GM21390 (cell line): ENCODE data around the gene HARS2.
"Not testable (repeated sequence)": the region's sequence is repeated elsewhere in the genome, so short reads cannot be mapped to it uniquely, and the experiment has no call there.

Experiments
- ATAC-seq: cut with Tn5 transposase; IDR thresholded peaks from one replicate; pipeline ENCODE4 v1.9.1; 2021; ENCODE audit not compliant: unreplicated experiment

Gene HARS2, protein sequence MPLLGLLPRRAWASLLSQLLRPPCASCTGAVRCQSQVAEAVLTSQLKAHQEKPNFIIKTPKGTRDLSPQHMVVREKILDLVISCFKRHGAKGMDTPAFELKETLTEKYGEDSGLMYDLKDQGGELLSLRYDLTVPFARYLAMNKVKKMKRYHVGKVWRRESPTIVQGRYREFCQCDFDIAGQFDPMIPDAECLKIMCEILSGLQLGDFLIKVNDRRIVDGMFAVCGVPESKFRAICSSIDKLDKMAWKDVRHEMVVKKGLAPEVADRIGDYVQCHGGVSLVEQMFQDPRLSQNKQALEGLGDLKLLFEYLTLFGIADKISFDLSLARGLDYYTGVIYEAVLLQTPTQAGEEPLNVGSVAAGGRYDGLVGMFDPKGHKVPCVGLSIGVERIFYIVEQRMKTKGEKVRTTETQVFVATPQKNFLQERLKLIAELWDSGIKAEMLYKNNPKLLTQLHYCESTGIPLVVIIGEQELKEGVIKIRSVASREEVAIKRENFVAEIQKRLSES

GRCh38 chr5:140690941-140691924, at the start of gene HARS2, which contains the start of gene HARS1:
HARS2 (plus strand) TSS chr5:140691455; CDS start chr5:140691649, 194 bp downstream.
HARS1 (minus strand) TSS chr5:140691370; CDS start chr5:140691304, 66 bp downstream.
- peak; percentile 97 for ATAC-seq

DNA sequence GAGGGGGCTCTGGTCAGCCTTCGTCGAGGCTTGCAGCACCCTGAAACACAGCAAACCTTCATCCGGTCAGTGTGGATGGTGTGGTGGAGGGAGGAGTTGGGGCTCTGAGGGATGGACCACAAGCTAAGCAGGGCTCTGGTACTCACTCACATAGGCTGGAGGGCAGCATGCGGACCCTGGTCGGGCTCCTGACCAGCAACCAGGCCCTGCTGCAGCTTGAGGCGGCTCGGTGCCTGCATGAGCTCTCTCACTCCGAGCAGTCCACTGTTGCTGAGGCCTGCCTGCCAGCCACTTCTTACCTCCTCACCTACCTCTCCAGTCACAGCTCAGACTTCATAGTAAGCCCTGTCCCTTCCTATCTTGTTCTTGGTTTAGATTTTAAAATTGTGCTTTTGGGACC, 49.5 kb upstream of the HARS2 start:
- no peak for ATAC-seq

GRCh38 chr5:140642718-140643117, 48.5 kb upstream of the HARS2 start:
- ATAC-seq: no peak

DNA sequence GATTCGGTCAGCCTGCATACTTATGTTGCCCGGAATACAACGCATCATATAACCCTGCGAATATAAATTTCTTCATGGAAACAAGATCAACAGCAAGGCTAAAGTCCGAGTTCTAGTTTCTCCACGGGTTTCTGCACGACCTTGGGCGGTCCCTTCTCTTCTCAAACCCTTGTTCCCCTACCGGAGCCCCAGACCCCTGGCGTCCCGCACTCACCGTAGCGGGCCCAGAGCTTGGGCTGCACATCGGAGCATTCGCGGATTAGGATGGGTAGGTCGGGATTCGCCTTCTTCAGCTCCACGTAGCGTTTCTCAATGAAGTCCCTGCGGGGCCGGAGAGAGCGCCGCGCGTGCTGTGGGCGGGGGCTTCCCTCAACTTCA, 44.2 kb upstream of the HARS2 start:
- ATAC-seq: no peak

DNA sequence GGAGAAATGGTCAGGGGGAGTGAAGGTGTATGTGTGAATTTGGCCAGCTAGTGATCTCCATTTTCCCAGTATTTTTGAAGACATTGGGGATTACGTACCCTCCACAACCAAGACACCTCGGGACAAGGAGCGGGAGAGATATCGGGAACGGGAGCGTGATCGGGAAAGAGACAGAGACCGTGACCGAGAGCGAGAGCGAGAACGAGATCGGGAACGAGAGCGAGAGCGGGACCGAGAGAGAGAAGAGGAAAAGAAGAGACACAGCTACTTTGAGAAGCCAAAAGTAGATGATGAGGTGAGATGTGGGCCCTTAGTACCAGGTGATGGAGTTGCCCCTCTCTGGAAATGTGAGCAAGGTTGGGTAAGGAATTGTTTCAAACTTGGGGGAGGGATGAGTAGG, 32.4 kb upstream of the HARS2 start:
- ATAC-seq: no peak

DNA sequence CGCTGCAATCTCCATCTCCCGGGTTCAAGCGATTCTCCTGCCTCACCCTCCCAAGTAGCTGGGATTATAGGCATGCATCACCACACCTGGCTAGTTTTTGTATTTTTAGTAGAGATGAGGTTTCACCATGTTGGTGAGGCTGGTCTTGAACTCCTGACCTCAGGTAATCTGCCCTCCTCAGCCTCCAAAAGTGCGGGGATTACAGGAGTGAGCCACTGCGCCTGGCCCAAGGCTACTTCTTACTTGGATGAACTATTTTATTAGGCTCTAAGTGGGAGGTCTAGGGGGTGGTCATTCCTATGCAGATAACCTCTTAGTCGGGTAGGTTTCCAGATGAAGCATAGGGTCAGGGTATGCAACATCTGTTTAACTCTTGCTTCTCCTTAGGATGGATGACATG, 30.9 kb upstream of the HARS2 start:
- ATAC-seq: not testable (repeated sequence)

DNA sequence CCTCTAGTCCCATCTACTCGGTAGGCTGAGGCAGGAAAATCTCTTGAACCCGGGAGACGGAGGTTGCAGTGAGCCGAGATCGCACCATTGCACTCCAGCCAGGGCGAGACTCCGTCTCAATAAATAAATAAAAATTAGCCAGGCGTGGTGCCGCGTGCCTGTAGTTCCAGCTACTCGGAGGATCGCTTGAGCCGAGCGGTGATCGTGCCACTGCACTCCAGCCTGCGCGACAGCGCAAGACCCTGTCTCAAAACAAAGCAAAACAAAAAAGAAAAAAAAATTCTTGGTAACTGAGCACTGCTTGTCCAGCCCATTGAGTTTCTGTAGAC, 27.3 kb upstream of the HARS2 start:
- peak; percentile 0 for ATAC-seq

- ATAC-seq: peak; percentile 98
These were observed 26.7 kb upstream of the HARS2 start, which contains the start of gene WDR55 for GRCh38 chr5:140664359-140665119. WDR55 (plus strand) TSS chr5:140664904; CDS start chr5:140664913, 9 bp downstream.

GRCh38 chr5:140671035-140671434, 20.2 kb upstream of the HARS2 start:
- ATAC-seq: not testable (repeated sequence)

DNA sequence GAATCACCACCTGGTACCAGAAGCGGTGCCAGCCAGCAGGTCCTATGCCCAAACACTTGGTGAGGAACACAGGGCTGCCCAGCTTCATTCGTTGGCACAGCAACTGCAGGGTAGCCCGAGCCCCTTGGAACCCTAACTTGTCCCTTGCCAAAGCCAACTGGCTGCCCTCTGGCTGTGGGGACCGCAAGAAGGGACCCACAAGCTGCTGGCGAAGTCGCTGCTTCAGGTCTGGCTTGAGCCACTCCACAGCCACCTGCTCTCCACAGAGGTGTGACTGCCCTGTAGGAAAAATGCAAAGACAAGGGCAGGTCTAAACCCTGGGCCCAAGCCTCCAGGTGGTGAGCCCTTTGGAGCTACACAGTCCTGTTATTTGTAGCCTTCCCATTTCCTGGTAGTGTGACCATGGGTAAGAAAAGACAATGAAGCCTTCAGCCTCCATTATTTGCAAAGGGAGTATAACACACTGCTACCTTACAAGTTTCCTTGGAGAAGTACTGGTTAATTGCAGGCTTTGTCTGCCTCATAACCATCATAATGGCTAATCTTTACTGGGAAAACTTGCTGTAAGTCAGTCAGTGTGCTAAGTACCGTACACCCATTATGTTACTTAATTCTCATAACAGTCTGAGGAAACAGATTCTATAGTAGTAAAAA, 19.7 kb upstream of the HARS2 start:
- ATAC-seq: no peak

DNA sequence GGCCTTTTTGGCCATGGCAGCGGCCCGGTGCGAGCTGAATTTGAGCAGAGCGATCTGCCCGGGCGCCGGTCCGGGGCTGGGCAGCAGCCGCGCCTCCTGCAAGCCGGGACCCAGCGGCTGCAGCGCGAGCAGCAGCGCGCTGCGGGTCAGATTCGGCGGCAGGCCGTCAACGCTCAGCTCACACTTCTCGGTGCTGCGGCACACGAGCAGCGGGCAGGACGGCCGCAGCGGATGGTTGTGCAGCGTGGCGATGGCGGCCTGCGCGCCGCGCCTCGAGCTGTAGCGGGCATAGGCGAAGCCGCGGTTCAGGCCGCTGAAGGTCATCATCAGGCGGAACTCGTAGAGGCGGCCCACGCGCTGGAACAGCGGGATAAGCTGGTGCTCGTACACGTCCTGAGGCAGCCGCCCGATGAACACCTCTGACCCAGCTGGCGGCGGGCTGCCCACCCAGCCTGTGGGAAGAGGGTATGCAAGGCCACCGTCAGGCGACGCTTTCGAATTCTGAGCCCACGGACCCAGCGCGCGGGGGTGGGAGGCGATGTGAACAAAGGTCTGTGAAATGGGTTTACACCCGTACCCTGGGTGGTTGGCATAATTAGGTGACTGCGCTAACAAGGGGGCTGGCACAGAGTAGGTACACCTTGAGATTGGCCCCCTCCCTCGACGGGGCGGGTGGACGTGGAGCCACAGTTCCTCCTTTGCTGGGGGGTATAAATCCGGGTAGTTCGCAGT, 18.6 kb upstream of the HARS2 start:
- no peak for ATAC-seq

- no peak for ATAC-seq
These were observed 17.9 kb upstream of the HARS2 start, which contains the start of gene DND1 for GRCh38 chr5:140673187-140673976. DND1 (minus strand) TSS chr5:140673576; CDS start chr5:140673542, 34 bp downstream.

DNA sequence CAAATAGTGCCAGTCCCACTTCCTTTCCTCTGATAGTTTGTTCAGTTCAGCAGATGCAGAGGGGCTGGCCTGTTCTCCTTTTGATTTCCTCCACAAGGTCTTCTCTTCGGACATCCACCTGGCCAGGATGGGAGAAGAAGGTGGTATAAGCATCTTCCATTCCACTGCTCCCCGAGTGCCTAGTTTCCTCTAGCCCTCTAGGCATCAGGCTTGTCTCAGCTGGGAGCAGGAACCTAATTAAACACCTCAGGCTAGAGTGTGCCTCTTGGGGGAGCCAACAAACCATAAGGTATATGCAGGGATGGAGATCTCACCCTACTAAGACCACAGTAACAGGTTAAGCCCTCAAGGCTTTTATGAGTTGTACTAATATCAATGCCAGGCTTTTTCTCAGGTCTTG, 17.0 kb upstream of the HARS2 start:
- no peak for ATAC-seq

GRCh38 chr5:140674629-140675028, 16.6 kb upstream of the HARS2 start:
- no peak for ATAC-seq

- peak; percentile 80 for ATAC-seq
These were observed 13.3 kb upstream of the HARS2 start for GRCh38 chr5:140677947-140678346.

- ATAC-seq: no peak
These were observed 12.3 kb upstream of the HARS2 start for GRCh38 chr5:140678993-140679392.

DNA sequence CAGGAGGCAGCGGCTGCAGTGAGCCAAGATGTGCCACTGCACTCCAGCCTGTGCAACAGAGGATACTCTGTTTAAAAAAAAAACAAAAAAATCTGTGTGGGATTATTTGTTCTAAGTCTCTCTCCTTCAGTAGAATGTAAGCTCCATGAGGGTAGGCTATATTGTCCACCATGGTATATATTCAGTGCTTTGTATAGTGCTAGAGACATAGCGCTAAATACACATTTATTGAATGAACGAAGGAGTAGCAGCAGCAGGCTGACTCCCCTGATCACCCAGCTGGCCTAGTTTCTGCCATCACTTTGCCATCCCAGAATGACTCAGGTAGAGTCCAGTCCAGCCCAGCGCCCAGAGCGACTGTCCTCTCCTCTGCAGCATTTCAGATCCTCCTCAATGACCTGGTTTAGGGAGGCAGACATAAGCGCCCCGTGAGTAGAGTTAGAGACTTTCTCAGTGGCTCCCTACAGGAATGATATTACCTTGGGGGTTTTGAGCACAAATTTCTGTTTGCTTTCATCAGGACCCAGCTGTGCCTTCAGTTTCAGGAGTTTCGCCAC, 801 bp upstream of the HARS2 start:
- no peak for ATAC-seq

DNA sequence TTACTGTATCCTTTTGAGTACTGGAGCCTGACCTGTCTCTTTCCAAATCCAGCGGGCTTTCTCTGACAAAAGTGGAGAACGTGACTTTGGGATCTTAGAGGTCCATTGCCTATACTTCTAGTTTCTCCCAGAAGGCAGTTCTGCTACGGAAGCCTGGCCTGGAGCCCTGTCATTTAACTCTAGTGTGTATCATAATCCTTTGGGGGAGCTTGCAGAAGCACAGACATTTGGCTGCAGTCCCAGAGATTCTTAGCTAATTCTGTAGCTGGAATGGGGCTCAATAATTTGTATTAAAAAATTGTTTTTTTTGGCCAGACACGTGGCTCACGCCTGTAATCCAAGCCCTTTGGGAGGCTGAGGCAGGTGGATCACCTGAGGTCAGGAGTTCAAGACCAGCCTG, 3.0 kb downstream of the HARS2 start:
- no peak for ATAC-seq
